ENCODE measurements around the gene LAX1. TPM values are rescaled to one million over a fixed set of nuclear protein-coding genes. Genes with fewer than 3 reads are reported as not detected.
"Not testable (repeated sequence)": the region's sequence is repeated elsewhere in the genome, so short reads cannot be mapped to it uniquely, and the experiment has no call there.

Gene LAX1
- total RNA-seq, 1 experiment from 2014 or later: not detected

- H3K27ac Mint-ChIP-seq (ENCODE audit: low read depth, unreplicated experiment): peak overlapping the region; percentile 4
- no peak for DNase-seq (ENCODE audit: unreplicated experiment)
Measured at GRCh38 chr1:203754455-203754864, 10.5 kb upstream of the LAX1 start.

GRCh38 chr1:203756036-203756435 is 8.9 kb upstream of the LAX1 start:
- intact Hi-C loops (cut with micrococcal nuclease): no loop called here
- H3K4me3 Mint-ChIP-seq (ENCODE audit: unreplicated experiment): no peak overlapping the region
- no peak overlapping the region for H3K27ac Mint-ChIP-seq (ENCODE audit: low read depth, unreplicated experiment)
- no peak for TF ChIP-seq CTCF (IDR thresholded peaks at IDR 0.05; ENCODE audit: unreplicated experiment)
- DNase-seq (ENCODE audit: unreplicated experiment): no peak
- POLR2A ChIA-PET: interaction anchor here (0.7 to 1.8 kb wide), 4 partner anchors 8 to 38 kb away, joined by 3 to 7 read pairs (median 3); no protein-coding TSS in a partner anchor
- H3K36me3 Mint-ChIP-seq (ENCODE audit: insufficient read depth, unreplicated experiment): peaks cover 7% of the 10 kb centered on the region
- peaks cover 20% of the 10 kb centered on the region for H3K4me1 Mint-ChIP-seq (ENCODE audit: insufficient read depth, unreplicated experiment)
- CTCF ChIA-PET: interaction anchor here (1.0 to 1.5 kb wide), 3 partner anchors 13 to 489 kb away, joined by 4 to 7 read pairs (median 6); no protein-coding TSS in a partner anchor
- no peaks in the 10 kb centered on the region for H3K27me3 Mint-ChIP-seq (ENCODE audit: insufficient read depth, unreplicated experiment)
- no peaks in the 10 kb centered on the region for H3K9me3 Mint-ChIP-seq (ENCODE audit: unreplicated experiment)
- no TSS peak for BruUV-seq (replicated peaks)

More at GRCh38 chr1:203754455-203754864, 10.5 kb upstream of the LAX1 start:
- intact Hi-C loops (cut with micrococcal nuclease): loop anchor here (5.0 kb wide), 1 partner anchor 43 kb away; the partner anchor contains the start of genes ZBED6 and ZC3H11A
- Mint-ChIP-seq H3K4me1 (ENCODE audit: insufficient read depth, unreplicated experiment) (peaks cover 26% of the 10 kb centered on the region), H3K36me3 (ENCODE audit: insufficient read depth, unreplicated experiment) (peaks cover 6% of the 10 kb centered on the region), H3K27me3 (ENCODE audit: insufficient read depth, unreplicated experiment) (no peaks in the 10 kb centered on the region), H3K4me3 (ENCODE audit: unreplicated experiment) (no peak overlapping the region), H3K9me3 (ENCODE audit: unreplicated experiment) (no peaks in the 10 kb centered on the region)
- TF ChIP-seq CTCF (IDR thresholded peaks at IDR 0.05; ENCODE audit: unreplicated experiment): no peak
- POLR2A ChIA-PET: interaction anchor here (0.7 to 1.8 kb wide), 4 partner anchors 15 to 76 kb away, joined by 3 to 7 read pairs (median 3); no protein-coding TSS in a partner anchor
- no TSS peak for BruUV-seq (replicated peaks)
- CTCF ChIA-PET: interaction anchor here (0.6 to 1.5 kb wide), 2 partner anchors 35 to 487 kb away, joined by 3 to 6 read pairs; no protein-coding TSS in a partner anchor

GRCh38 chr1:203758749-203759148 is 6.2 kb upstream of the LAX1 start:
- H3K4me3 Mint-ChIP-seq (ENCODE audit: unreplicated experiment); H3K27me3 Mint-ChIP-seq (ENCODE audit: insufficient read depth, unreplicated experiment); DNase-seq (ENCODE audit: unreplicated experiment); BruUV-seq (replicated peaks); CTCF ChIA-PET; H3K27ac Mint-ChIP-seq (ENCODE audit: low read depth, unreplicated experiment); H3K36me3 Mint-ChIP-seq (ENCODE audit: insufficient read depth, unreplicated experiment); H3K9me3 Mint-ChIP-seq (ENCODE audit: unreplicated experiment); intact Hi-C loops (cut with micrococcal nuclease): not testable (repeated sequence)
- peaks cover 14% of the 10 kb centered on the region for H3K4me1 Mint-ChIP-seq (ENCODE audit: insufficient read depth, unreplicated experiment)
- POLR2A ChIA-PET: interaction anchor here (1.2 to 2.2 kb wide), 3 partner anchors 10 to 30 kb away, joined by 3 to 4 read pairs (median 4); no protein-coding TSS in a partner anchor

- intact Hi-C loops (cut with micrococcal nuclease): no loop called here
- ChIA-PET POLR2A (interaction anchor here (1.1 to 2.3 kb wide), 3 partner anchors 9 to 41 kb away, joined by 4 to 12 read pairs (median 5); no protein-coding TSS in a partner anchor), CTCF (interaction anchor here (0.6 kb wide), 1 partner anchor 9 kb away, joined by 3 read pairs; no protein-coding TSS in a partner anchor)
- no peak overlapping the region for H3K27ac Mint-ChIP-seq (ENCODE audit: low read depth, unreplicated experiment)
- H3K4me3 Mint-ChIP-seq (ENCODE audit: unreplicated experiment): no peak overlapping the region
- TF ChIP-seq CTCF (IDR thresholded peaks at IDR 0.05; ENCODE audit: unreplicated experiment): no peak
- peaks cover 7% of the 10 kb centered on the region for H3K36me3 Mint-ChIP-seq (ENCODE audit: insufficient read depth, unreplicated experiment)
- no peak for DNase-seq (ENCODE audit: unreplicated experiment)
- peaks cover 9% of the 10 kb centered on the region for H3K4me1 Mint-ChIP-seq (ENCODE audit: insufficient read depth, unreplicated experiment)
- no TSS peak for BruUV-seq (replicated peaks)
- no peaks in the 10 kb centered on the region for H3K27me3 Mint-ChIP-seq (ENCODE audit: insufficient read depth, unreplicated experiment)
- H3K9me3 Mint-ChIP-seq (ENCODE audit: unreplicated experiment): no peaks in the 10 kb centered on the region
Measured at GRCh38 chr1:203760506-203760905, 4.5 kb upstream of the LAX1 start.

GRCh38 chr1:203761958-203762357 is 3.0 kb upstream of the LAX1 start:
- ChIA-PET POLR2A (interaction anchor here (0.6 to 2.3 kb wide), 2 partner anchors 8 to 11 kb away, joined by 3 to 12 read pairs; no protein-coding TSS in a partner anchor), CTCF (interaction anchor here (0.6 kb wide), 1 partner anchor 14 kb away, joined by 3 read pairs; no protein-coding TSS in a partner anchor)
- H3K27me3 Mint-ChIP-seq (ENCODE audit: insufficient read depth, unreplicated experiment); H3K36me3 Mint-ChIP-seq (ENCODE audit: insufficient read depth, unreplicated experiment); H3K4me1 Mint-ChIP-seq (ENCODE audit: insufficient read depth, unreplicated experiment); H3K4me3 Mint-ChIP-seq (ENCODE audit: unreplicated experiment); BruUV-seq (replicated peaks); intact Hi-C loops (cut with micrococcal nuclease); DNase-seq (ENCODE audit: unreplicated experiment); H3K9me3 Mint-ChIP-seq (ENCODE audit: unreplicated experiment); H3K27ac Mint-ChIP-seq (ENCODE audit: low read depth, unreplicated experiment): not testable (repeated sequence)

All from MCF 10A (cell line).